Measurements from ENCODE around the gene ZBTB16. TPM values are rescaled to one million over a fixed set of nuclear protein-coding genes. Genes with fewer than 3 reads are reported as not detected.

ZBTB16 gene
- total RNA-seq, 1 experiment from 2014 or later: not detected

DNA sequence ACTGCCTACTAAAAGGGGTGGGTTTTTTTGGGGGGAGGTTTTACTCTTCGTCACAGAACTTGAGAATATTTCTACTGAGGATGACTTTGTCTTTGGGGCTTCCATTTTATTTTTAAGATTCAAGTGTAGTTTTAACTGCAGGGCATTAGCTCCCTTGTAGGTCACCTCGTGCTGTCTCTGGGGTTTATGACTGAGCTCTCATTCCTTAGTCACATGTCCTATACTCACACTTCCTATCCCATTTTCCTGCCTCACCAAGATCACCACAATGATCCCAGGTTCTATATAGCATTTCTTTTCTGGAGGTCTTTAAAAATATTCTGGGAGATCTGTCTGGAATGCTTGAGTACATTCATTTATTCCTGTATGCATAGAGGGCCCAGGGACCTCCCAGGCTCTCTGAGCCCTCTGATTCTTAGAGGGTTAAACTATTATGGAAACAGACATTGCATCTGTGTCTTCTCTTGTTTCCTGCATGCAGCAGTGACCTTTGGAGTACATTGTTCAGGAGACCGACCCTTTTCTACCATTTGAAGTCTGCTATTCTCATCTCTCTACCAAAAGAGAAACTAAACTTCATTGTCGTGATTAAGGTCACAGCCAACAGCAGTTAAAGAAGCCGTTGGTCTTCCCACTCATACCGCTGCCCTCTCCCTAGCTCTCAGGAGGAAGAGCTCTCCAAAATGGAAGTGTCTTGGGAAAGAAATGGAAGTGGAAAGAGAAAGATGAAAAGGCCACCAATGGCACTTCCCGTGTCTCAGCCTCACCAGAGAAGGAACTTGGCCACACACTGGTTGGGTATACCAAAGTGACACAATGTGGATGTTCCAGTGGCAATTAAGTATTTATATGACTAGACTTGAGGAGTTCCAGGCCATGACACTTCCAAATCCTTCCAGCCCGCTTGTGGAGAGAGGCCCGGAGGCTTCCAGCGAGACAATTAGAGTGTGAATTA, 77.5 kb downstream of the ZBTB16 start:
- DNase-seq: no peak

DNA sequence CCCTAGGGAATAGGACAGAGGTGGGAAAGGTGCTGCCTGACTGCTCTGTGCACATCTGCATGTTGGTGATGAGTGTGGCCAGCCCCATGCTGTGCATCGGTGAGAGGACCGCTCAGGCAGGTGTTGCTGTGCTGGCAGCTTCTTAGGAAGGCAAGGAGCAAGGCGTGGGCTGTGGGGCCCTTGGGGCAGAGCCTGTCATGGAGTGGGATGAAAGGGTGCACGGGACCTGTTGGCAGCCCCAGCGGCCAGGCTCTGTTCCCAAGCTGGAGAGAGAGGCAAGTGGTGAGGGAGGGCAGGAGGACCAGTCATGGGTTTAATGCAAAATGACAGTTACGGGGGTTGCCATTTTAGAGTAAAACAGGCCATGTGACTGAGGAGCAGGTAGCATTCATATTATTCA, 78.3 kb downstream of the ZBTB16 start:
- Histone ChIP-seq H3K4me3 (ENCODE audit: insufficient read depth, low read depth, low read length) (no peak overlapping the region), H3K36me3 (replicated peaks; ENCODE audit: control insufficient read depth, insufficient read depth, low read length) (no peaks in the 10 kb centered on the region)
- no peak for DNase-seq

More for the DNA sequence above, 77.5 kb downstream of the ZBTB16 start:
- Histone ChIP-seq H3K36me3 (replicated peaks; ENCODE audit: control insufficient read depth, insufficient read depth, low read length) (no peaks in the 10 kb centered on the region), H3K4me3 (ENCODE audit: insufficient read depth, low read depth, low read length) (no peak overlapping the region), H3K27me3 (ENCODE audit: control insufficient read depth, insufficient read depth, low read length) (no peaks in the 10 kb centered on the region; the same call in 1 of the 2 replicates)

DNA sequence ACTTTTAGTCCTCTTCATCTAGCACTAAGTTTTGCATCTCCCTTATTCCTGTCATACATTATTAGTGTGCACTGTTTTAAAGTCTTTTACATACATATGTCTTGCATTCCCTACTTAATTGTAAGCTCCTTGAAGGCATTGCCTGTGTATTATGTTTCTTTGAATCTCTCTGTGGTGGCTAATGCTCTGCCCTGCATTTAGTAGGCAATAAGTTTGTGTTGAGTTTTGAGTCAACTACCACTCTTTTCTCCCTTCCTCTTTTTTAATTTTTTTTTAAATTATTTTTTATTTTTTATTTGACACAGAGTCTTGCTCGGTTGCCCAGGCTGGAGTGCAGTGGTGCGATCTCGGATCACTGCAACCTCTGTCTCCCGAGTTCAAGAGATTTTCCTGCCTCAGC, 78.9 kb downstream of the ZBTB16 start:
- H3K4me3 ChIP-seq (ENCODE audit: insufficient read depth, low read depth, low read length): no peak overlapping the region
- DNase-seq: no peak
- no peaks in the 10 kb centered on the region for H3K36me3 ChIP-seq (replicated peaks; ENCODE audit: control insufficient read depth, insufficient read depth, low read length)
- H3K27me3 ChIP-seq (ENCODE audit: control insufficient read depth, insufficient read depth, low read length): no peaks in the 10 kb centered on the region; the same call in 1 of the 2 replicates

More for the DNA sequence above, 78.3 kb downstream of the ZBTB16 start:
- no peaks in the 10 kb centered on the region; the same call in 1 of the 2 replicates for H3K27me3 ChIP-seq (ENCODE audit: control insufficient read depth, insufficient read depth, low read length)

DNA sequence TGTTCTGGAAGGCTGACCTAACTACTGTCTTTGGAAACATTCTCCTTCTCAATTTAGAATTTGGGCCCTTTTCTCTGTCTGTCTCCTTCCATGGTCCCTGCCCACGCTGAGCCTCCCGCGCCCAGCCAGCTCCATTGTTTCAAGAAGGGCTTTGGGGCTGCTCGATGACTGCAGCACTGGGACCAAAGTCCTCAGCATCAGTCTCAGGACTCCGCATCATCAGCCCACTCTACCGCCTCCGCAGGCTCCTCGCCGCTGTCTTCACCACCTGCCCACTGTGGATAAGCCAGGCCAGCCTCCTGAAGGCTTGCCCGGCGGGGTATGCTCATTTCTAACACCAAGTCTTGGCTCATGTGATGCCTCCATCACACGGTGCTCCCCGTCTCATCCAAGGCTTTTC, 81.3 kb downstream of the ZBTB16 start:
- Histone ChIP-seq H3K27me3 (ENCODE audit: control insufficient read depth, insufficient read depth, low read length) (no peaks in the 10 kb centered on the region), H3K4me3 (ENCODE audit: insufficient read depth, low read depth, low read length) (no peak overlapping the region), H3K36me3 (replicated peaks; ENCODE audit: control insufficient read depth, insufficient read depth, low read length) (no peaks in the 10 kb centered on the region)
- no peak for DNase-seq

DNA sequence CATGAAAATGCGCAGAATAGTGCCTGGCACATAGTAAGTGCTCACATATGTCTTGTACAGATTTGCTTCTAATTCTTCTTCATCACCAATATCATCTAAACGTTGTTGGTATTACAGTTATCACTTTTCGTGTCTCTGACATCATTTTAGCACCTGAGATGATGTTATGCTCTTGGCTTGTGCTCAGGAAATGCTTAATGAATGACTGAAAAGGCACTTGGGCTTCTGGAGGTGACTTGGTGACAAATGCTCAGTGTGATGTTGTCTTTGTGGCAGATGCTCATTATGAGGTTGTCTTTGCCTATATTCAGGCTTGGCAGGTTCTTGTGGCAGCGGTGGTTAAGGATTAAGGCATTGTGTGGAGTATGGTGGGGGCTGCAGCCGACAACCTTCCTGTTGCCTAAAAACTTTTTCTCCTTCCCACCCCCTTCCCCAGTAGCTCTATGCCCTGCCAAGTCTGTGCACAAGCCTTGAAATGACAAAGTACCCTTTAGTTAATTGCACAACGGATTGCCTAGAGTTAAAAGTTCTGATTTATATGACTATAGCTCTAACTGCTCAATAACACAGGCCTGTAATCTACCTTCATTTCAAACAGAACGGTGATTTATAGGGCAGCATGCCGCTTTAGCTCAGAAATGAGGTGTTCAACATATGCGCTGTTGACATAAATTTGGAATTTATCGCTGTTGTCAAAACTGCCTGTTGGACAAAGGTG, 82.5 kb downstream of the ZBTB16 start:
- Histone ChIP-seq H3K27me3 (ENCODE audit: control insufficient read depth, insufficient read depth, low read length) (no peaks in the 10 kb centered on the region), H3K4me3 (ENCODE audit: insufficient read depth, low read depth, low read length) (no peak overlapping the region), H3K36me3 (replicated peaks; ENCODE audit: control insufficient read depth, insufficient read depth, low read length) (no peaks in the 10 kb centered on the region)
- DNase-seq: no peak

DNA sequence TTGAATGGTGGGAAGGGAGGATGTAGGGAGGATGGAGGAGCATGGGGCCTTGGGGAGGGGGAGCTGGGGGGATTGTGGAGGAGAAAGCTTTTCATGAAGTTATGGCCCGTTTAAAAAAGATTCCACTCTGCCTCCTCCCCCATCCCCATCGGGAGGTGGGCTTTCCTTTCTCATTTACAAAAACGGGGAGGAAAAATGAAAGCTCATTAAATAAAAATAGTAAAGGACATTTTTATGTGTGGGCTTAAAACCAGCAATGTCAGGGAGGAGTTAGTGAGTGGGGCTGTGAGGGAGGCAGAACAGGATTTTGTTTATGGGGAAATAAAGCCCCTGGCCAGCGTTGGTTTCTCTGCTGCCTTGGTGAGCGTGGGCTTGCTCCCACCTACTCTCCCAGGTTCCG, 83.2 kb downstream of the ZBTB16 start:
- H3K4me3 ChIP-seq (ENCODE audit: insufficient read depth, low read depth, low read length): no peak overlapping the region
- no peak for DNase-seq

DNA sequence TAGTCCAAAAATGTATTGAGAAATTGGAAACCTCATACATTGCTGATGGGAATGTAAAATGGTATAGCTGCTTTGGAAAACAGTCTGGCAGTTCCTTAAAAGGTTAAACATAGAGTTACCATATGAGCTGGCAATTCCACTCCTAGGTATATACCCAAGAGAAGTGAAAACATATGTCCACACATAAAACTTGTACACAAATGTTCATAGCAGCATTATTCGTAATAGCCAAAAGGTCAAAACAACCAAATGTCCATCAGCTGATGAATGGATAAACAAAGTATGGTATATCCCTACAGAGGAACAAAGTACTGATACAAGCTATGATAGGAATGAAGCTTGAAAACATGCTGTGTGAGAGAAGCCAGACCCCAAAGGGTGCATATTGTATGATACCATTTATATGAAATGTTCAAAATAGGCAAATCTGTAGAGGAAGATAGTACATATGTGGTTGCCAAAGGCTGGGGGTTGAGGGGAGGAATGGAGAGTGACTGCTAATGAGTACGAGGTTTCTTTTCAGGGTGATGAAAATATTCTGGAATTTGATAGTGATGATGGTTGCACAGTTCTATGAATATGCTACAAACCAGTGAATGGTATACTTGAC, 85.8 kb downstream of the ZBTB16 start:
- Histone ChIP-seq H3K27me3 (ENCODE audit: control insufficient read depth, insufficient read depth, low read length) (no peaks in the 10 kb centered on the region), H3K4me3 (ENCODE audit: insufficient read depth, low read depth, low read length) (no peak overlapping the region), H3K36me3 (replicated peaks; ENCODE audit: control insufficient read depth, insufficient read depth, low read length) (no peaks in the 10 kb centered on the region)
- DNase-seq: no peak

More for the DNA sequence above, 83.2 kb downstream of the ZBTB16 start:
- no peaks in the 10 kb centered on the region for H3K36me3 ChIP-seq (replicated peaks; ENCODE audit: control insufficient read depth, insufficient read depth, low read length)
- no peaks in the 10 kb centered on the region for H3K27me3 ChIP-seq (ENCODE audit: control insufficient read depth, insufficient read depth, low read length)

DNA sequence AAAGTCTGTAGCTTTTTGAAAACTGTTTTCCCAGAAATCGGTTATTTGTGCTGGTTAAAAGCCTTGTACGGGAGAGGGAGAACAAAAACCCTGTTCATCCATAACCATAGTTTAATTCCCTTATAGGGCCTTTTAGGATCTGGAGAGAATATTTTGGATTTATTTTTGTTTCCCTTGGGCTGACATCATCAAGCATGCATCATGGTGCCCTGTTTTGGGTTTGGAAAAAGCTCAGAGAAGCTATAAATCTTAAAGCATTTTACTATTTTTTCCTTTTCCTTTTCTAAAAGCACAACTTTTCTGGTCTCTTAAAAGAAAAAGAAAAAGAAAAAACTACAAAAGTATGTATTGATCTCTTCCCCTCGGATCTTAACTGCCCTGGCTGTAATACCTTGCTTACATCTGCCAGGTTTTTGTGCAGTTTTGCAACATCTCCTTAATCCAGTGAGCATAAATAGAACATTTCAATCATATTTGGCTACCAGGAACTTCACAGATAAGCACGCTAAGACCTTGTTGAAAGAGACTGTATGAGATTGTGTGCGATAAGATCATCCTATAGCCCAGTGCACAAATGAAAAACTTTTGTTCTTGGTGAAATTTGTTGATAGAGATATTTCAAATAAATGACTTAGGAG, 88.0 kb downstream of the ZBTB16 start:
- no peak overlapping the region for H3K4me3 ChIP-seq (ENCODE audit: insufficient read depth, low read depth, low read length)
- no peak for DNase-seq
- H3K27me3 ChIP-seq (ENCODE audit: control insufficient read depth, insufficient read depth, low read length): no peaks in the 10 kb centered on the region
- H3K36me3 ChIP-seq (replicated peaks; ENCODE audit: control insufficient read depth, insufficient read depth, low read length): no peaks in the 10 kb centered on the region

DNA sequence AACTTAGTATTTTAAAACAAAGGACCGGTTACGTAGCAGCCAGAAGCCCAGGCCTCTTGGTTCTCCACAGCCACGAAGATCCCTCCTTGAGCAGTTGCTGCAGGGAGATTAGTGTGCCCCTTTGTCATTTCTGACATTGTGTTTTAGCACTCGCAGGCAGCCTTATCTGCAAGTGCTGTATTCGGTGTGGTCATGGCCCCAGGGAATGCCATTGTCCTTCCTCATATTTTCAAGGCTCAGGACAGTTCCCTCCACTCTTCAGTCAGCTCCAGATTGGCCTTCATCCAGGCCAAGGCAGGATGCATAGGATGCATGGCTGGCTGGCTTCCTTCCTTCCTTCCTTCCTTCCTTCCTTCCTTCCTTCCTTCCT, 88.5 kb downstream of the ZBTB16 start:
- Histone ChIP-seq H3K4me3 (ENCODE audit: insufficient read depth, low read depth, low read length) (no peak overlapping the region), H3K27me3 (ENCODE audit: control insufficient read depth, insufficient read depth, low read length) (no peaks in the 10 kb centered on the region), H3K36me3 (replicated peaks; ENCODE audit: control insufficient read depth, insufficient read depth, low read length) (no peaks in the 10 kb centered on the region)
- no peak for DNase-seq

DNA sequence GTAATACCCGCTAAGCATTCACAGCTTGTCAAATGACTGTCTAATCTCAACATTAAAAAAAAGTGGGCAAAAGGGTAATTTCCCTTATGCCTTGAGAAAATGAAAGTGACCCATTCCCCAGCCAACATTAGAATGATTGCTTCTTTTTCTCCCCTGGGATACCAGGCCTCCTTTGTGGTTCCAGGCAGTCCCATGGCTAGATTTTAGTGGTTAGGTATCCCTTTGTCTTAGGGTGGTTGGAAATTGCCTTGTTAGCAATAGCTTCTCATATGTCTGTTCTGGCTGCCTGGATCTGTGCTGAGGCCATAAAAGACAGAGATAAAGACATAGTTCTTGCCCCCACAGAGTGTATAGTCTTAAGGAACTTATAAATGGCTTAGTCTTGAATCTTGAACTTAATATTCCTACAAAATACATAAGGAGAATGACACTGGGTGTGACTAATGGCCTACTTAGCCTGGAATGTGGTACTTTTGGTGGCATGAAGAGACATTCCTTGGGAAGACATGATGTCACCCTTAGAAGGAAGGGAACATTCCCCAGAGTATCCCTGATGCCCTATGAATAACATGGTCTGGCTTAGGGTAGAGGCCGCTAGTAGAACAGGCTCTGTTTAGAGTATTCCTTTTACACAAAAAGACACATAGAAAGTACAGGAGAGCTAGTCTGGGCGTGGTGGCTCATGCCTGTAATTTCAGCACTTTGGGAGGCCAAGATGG, 90.3 kb downstream of the ZBTB16 start:
- Histone ChIP-seq H3K27me3 (ENCODE audit: control insufficient read depth, insufficient read depth, low read length) (no peaks in the 10 kb centered on the region), H3K36me3 (replicated peaks; ENCODE audit: control insufficient read depth, insufficient read depth, low read length) (no peaks in the 10 kb centered on the region)
- no peak for DNase-seq

DNA sequence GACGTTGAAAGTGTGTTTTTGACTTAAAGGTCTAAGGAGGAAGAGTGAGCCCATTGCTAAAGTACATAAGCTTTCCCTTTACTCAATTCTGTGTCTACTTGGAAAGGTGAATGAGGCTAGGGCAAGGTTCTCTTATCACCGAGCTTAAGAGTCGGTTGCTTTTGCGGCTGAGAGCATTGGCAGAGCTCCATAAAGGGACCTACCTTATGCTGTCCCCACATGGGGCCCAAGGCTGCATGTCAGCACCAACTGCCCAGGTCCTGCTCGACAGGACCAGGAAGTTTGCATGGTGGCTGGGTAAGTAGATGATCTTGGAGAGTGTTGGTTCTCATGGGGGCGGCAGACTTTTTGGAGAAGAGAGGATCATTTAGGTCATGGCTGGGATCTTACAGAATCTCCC, 91.2 kb downstream of the ZBTB16 start:
- no peak for DNase-seq
- no peaks in the 10 kb centered on the region for H3K36me3 ChIP-seq (replicated peaks; ENCODE audit: control insufficient read depth, insufficient read depth, low read length)
- no peak overlapping the region for H3K4me3 ChIP-seq (ENCODE audit: insufficient read depth, low read depth, low read length)
- no peaks in the 10 kb centered on the region for H3K27me3 ChIP-seq (ENCODE audit: control insufficient read depth, insufficient read depth, low read length)

More for the DNA sequence above, 90.3 kb downstream of the ZBTB16 start:
- no peak overlapping the region for H3K4me3 ChIP-seq (ENCODE audit: insufficient read depth, low read depth, low read length)

DNA sequence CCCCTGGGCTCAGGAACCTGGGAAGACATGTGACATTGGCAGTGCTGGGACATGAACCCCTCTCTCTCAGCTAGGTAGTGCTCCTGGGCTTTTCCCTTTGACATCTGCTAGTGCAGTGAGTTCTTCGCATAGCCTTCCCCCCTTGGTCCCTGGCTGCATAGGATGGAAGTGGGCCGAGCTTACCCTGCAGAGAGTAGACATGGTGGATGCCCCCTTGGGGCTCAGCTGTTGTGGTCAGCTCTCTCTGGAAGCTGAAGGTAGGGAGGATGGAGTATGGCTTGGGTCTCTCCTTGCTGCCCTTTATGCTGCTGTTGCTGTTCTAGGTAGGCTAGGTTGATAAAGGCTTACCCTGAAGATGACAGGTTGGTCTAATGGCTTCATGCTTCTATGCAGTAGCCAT, 92.1 kb downstream of the ZBTB16 start:
- no peak for DNase-seq
- Histone ChIP-seq H3K4me3 (ENCODE audit: insufficient read depth, low read depth, low read length) (no peak overlapping the region), H3K36me3 (replicated peaks; ENCODE audit: control insufficient read depth, insufficient read depth, low read length) (no peaks in the 10 kb centered on the region), H3K27me3 (ENCODE audit: control insufficient read depth, insufficient read depth, low read length) (no peaks in the 10 kb centered on the region)

DNA sequence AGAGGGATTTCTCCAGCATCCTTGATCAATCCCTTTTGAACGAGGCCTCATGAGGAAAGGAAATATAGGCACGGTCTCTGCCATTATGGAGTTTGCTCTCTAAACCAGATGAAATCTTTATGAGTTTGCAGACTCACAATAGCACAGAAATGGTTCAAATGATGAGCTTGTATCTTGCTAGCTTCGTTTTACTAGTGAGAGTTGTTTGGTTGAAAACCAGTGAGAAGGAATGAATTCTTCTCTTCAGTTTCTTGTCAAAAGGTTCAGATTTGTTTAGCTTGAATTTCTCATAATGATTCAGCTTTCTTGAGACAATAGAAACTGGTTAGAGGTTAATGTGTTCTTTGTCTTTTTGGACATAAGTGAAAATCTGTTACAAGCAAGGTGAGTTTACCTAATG, 92.7 kb downstream of the ZBTB16 start:
- no peak for DNase-seq
- Histone ChIP-seq H3K36me3 (replicated peaks; ENCODE audit: control insufficient read depth, insufficient read depth, low read length) (no peaks in the 10 kb centered on the region), H3K27me3 (ENCODE audit: control insufficient read depth, insufficient read depth, low read length) (no peaks in the 10 kb centered on the region), H3K4me3 (ENCODE audit: insufficient read depth, low read depth, low read length) (no peak overlapping the region)

DNA sequence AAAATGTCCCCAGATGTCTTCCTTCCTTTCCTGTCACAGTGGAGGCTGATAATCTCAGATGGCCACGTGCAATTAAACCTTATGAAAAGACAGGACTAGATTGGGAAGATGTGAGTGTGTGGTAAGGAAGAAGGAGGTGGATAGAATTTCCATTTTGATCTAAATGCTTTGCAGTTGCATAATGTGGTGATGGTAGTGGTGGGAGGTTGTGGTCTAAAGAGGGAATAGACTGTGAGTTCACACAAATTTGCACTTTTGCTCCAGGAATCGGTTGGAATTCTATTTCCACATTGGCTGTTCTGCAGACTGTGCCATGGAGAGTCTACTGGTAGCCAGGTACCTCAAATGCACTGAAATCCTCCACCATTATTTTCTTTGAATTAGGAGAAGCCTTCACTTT, 93.3 kb downstream of the ZBTB16 start:
- no peak overlapping the region for H3K4me3 ChIP-seq (ENCODE audit: insufficient read depth, low read depth, low read length)
- H3K36me3 ChIP-seq (replicated peaks; ENCODE audit: control insufficient read depth, insufficient read depth, low read length): no peaks in the 10 kb centered on the region
- no peak for DNase-seq
- no peaks in the 10 kb centered on the region for H3K27me3 ChIP-seq (ENCODE audit: control insufficient read depth, insufficient read depth, low read length)
